NCI-H69 (cell line): ENCODE data around the gene GNAQ.

Experiments used
- DNase-seq: peaks from one replicate; lab custom pipeline; 2025; lab: John Stamatoyannopoulos, UW

Gene GNAQ

GRCh38 chr9:77975036-77975435, 56.6 kb downstream of the GNAQ start:
- no peak for DNase-seq

DNA sequence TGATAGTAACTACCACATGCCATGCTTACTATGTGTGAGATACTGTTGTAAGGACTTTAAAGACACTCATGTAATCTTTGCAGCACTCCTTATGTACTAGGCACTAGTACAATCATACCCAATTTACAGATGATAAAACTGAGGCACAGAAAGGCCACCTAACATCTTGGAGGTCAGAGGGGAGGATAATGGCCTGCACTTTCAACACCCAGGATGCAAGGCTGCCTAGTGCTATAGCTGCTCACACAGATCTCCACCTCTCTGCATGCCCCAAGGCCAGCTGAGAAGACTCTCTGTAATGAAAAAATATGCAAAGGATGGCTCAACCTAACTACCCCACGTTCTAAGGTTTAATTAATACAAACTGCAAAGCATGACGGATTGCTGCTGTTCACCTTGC, 57.2 kb downstream of the GNAQ start:
- no peak for DNase-seq

DNA sequence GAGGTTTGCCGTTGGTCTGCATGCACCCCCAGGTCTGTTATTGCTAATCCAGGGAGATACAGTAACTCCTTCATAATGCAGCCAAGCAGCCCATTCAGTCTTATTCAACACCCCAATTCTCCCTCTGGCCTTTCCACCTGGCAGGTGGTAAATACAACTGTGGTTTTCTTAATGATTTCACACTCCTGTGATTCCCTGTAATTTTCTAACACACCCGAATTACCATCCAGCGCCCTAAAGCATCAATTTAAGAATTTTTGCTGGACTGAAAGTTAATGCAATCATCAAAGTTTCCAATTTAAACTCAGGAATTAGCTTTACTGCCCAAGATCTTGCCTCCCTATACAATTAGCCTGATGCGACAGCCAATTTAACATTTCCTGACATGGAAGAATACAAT, 62.5 kb downstream of the GNAQ start:
- DNase-seq, result peak; percentile 56

DNA sequence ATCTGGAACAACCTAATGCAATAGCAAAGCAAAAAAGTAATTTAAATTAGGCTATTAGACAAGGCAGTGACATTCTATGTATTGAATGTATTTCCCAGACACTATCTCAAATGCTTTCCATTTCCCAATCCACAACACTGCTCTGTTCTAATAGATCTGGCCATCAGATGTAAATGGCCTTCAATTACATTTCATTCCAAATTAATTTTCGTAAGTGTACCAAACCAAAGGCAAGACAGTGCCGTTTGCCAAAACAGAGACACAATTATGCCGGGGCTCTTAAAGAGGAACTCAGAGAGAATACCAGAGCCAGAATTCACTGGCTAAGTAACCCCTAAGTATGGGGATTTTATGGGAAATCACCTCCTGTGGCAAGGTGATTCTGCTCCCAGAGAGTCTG, 63.1 kb downstream of the GNAQ start:
- DNase-seq, result no peak

- no peak for DNase-seq
Observed at GRCh38 chr9:77966718-77967117, 64.9 kb downstream of the GNAQ start.

GRCh38 chr9:77965445-77966123, 66.0 kb downstream of the GNAQ start:
- peak; percentile 82 for DNase-seq

- DNase-seq, result no peak
Observed at GRCh38 chr9:77964258-77964657, 67.4 kb downstream of the GNAQ start.

GRCh38 chr9:77961541-77961940, 70.1 kb downstream of the GNAQ start:
- DNase-seq, result no peak

- peak; percentile 34 for DNase-seq
Observed at GRCh38 chr9:77960356-77961153, 71.1 kb downstream of the GNAQ start.

- DNase-seq, result no peak
Observed at GRCh38 chr9:77959803-77960202, 71.8 kb downstream of the GNAQ start.

- peak; percentile 58 for DNase-seq
Observed at GRCh38 chr9:77957652-77958051, 74.0 kb downstream of the GNAQ start.

DNA sequence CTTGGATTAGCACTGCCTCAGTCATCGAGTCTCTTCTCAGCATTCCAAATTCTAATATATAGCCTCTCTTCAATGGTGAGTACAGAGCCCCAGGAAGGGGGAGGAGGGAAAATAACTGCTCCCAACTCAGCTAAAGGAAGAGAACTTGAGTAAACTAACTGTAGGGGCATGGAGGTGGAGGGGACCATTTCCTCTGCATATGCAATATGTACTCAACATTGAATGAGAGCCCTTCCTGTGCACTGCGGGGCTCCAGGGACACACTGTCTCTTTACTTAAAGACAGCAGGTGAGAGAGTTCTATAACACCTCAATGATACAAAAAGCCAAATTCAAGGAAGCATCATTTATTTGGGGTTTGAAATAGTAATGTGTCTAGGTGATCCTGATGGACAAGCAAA, 75.1 kb downstream of the GNAQ start:
- peak; percentile 91 for DNase-seq

DNA sequence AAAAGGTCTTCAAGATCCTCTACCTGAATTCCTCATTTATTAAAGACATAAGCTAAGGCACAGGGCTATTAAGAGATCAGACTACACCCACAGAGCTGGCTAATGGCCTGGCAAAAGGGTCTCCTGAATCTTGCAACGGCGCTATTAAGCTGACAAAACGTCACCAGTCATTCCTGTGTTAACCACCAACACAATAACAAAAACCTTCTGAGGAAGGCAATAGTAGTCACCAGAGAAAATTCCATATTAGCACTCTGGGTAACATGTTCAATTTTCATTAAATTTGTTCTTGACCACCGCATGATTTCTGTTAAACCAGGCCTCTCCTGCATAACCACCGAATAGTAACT, 77.0 kb downstream of the GNAQ start:
- DNase-seq, result no peak

DNA sequence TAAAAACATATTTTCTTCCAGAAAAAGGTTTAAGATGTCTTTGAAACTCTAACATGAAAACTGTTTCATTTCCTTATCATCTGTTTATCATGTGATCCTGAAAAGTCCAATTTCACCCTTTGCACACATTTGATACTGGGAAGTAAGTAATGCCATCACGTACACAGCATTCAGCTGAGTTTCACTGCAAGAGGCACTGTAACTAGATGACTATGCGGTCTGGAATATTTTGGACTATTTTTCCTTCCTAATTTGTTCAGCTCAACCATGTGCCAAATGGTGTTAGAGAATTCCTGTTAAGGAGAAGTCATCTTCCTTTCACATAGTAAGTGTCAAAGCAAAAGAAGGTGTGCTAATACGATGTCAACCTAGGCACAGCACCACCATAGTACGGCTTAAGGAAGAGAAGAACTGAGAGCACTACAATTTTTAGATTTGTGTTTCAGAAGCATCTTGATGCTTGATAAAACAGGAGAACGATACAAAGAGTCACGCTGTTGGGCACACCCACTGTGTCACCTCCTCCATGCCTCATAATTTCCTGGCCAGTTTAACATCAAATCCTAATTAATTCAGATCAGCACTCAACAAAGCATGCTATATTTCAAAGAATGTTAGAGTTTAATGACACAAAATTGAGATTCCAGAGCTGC, 77.5 kb downstream of the GNAQ start:
- DNase-seq, result no peak

DNA sequence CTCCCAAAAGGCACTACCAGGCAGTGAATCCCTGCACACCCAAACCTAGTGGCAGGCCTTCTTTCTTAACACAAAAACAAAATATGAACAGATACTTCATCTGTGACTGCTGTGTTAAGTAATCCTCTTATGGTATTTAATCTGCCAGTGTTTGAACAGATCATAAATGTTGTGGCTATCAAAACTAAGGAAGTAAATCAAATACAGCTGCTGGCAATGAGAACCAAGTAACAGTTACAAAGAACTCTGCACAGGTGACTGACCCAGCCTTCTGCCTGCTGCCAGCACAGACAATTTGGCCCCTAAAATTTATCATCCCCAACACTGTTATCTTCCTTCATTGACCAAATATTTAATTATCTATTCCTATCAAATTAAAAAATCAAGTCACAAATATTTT, 78.0 kb downstream of the GNAQ start:
- DNase-seq, result peak; percentile 70

DNA sequence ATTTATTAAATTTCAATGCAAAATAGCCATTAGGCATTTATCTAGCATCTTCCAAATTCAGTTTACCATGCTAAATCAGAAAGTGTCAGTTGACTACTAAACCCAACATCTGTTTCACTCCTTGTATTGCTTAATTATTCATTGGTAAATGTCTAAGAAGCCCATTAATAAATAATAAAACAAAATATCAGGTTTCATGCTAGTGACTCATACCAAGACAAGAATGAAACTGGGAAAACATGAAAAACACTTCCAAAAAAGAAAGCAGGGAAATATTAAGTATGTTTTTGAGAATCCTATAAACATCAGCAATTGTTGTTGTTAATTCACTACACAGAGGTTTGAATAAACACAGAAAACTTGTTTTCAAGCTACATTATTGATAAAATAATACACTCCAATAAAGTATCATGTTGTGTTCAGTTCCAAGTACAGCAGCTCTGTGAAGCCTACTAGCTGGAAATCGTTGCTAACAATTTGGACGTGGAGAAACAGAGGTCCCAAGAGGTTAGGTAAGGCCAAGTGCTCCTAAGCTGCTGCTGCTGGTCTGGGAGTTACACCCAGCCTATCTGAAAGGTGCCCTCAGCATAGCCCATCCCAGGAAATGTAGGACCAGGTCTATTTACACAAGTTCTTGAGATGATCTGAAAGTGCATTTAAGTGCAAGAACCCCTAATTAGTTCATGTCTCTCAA, 78.8 kb downstream of the GNAQ start:
- peak; percentile 70 for DNase-seq

- no peak for DNase-seq
Observed at GRCh38 chr9:77951369-77951768, 80.2 kb downstream of the GNAQ start.

GRCh38 chr9:77949751-77950436, 81.7 kb downstream of the GNAQ start:
- DNase-seq, result no peak

DNA sequence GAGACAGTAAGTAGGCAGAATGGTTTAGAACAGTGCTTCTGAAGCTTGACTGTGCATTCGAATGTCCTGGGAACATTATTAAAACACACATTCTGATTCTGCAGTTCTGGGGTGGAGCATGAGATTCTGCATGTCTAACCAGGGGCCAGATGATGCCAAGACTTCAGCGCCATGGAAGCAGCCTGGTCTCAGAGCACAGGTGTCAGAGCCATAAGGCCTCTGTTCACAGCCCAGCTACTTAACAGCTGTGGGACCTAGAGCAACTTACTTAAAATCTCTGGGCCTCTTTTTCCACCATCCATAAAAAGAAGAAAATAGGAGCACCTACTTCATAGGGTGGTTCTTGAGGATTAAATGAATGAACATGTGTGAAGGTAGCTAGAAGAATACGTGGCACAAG, 84.0 kb downstream of the GNAQ start:
- peak; percentile 57 for DNase-seq

GRCh38 chr9:77946969-77947620, 84.5 kb downstream of the GNAQ start:
- DNase-seq, result peak; percentile 94

DNA sequence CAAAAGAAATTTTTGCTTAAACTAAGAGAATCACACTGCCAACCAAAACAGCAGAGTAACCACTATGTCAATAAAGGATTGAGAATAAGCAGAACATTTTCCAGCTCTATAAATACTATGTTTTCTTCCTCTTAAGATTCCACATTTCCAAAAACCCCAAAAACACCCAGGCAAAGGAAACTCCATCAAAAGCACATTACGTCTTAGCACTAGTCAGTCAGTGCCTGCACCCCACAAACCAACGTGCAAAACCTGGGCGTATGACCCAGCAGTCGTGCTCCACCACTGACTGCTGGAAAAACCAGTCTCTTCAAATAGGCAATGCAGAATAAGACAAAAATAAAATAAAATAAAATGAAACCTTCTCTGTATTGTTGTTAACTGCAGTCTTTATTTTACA, 85.3 kb downstream of the GNAQ start:
- no peak for DNase-seq

- DNase-seq, result no peak
Observed at GRCh38 chr9:77945798-77946197, 85.8 kb downstream of the GNAQ start.
